Measurements from ENCODE around the gene DPP7. TPM values are rescaled to one million over a fixed set of nuclear protein-coding genes. Genes with fewer than 3 reads are reported as not detected.
"Not testable (repeated sequence)": the region's sequence is repeated elsewhere in the genome, so short reads cannot be mapped to it uniquely, and the experiment has no call there.

Gene DPP7
- total RNA-seq, 1 donor from 2014 or later = 365 TPM

- H3K4me1 Mint-ChIP-seq = peaks cover 22% of the 10 kb centered on the region
- intact Hi-C loops (cut with micrococcal nuclease) = loop anchor here (1.0 to 5.0 kb wide), 9 partner anchors 15 to 111 kb away; partner anchors contain the start of genes DPP7, LRRC26, NDOR1 and NPDC1
- peaks cover 5% of the 10 kb centered on the region for H3K27me3 Mint-ChIP-seq
- H3K9me3 Mint-ChIP-seq = no peaks in the 10 kb centered on the region
- H3K4me3 Mint-ChIP-seq = peak overlapping the region; percentile 86
- DNase-seq = peak; percentile 97
- H3K36me3 Mint-ChIP-seq (ENCODE audit: low read depth) = peaks cover 7% of the 10 kb centered on the region
- H3K27ac Mint-ChIP-seq = peak overlapping the region; percentile 79
These were observed 15.1 kb upstream of the DPP7 start for GRCh38 chr9:137129456-137130175.

GRCh38 chr9:137128862-137129455, 14.4 kb upstream of the DPP7 start:
- peaks cover 5% of the 10 kb centered on the region for H3K27me3 Mint-ChIP-seq
- peak; percentile 73 for DNase-seq
- peak overlapping the region; percentile 86 for H3K4me3 Mint-ChIP-seq
- H3K4me1 Mint-ChIP-seq = peaks cover 22% of the 10 kb centered on the region
- intact Hi-C loops (cut with micrococcal nuclease) = loop anchor here (1.0 to 5.0 kb wide), 9 partner anchors 14 to 112 kb away; partner anchors contain the start of genes DPP7, LRRC26, NDOR1 and NPDC1
- H3K36me3 Mint-ChIP-seq (ENCODE audit: low read depth) = peaks cover 7% of the 10 kb centered on the region
- peak overlapping the region; percentile 91 for H3K27ac Mint-ChIP-seq
- H3K9me3 Mint-ChIP-seq = no peaks in the 10 kb centered on the region

GRCh38 chr9:137128158-137128861, 13.8 kb upstream of the DPP7 start:
- no peaks in the 10 kb centered on the region for H3K9me3 Mint-ChIP-seq
- peaks cover 2% of the 10 kb centered on the region for H3K27me3 Mint-ChIP-seq
- H3K4me1 Mint-ChIP-seq = peaks cover 24% of the 10 kb centered on the region
- peak overlapping the region; percentile 91 for H3K27ac Mint-ChIP-seq
- peaks cover 7% of the 10 kb centered on the region for H3K36me3 Mint-ChIP-seq (ENCODE audit: low read depth)
- DNase-seq = peak; percentile 77
- H3K4me3 Mint-ChIP-seq = peak overlapping the region; percentile 86
- intact Hi-C loops (cut with micrococcal nuclease) = loop anchor here (2.0 to 5.0 kb wide), 6 partner anchors 14 to 112 kb away; partner anchors contain the start of genes DPP7, LRRC26, NPDC1 and RNF208

- H3K36me3 Mint-ChIP-seq (ENCODE audit: low read depth) = peaks cover 7% of the 10 kb centered on the region
These were observed 13.0 kb upstream of the DPP7 start for GRCh38 chr9:137127301-137128157.

GRCh38 chr9:137126786-137127185, 12.3 kb upstream of the DPP7 start:
- H3K9me3 Mint-ChIP-seq = no peaks in the 10 kb centered on the region
- no peak for DNase-seq
- peak overlapping the region; percentile 86 for H3K4me3 Mint-ChIP-seq
- intact Hi-C loops (cut with micrococcal nuclease) = loop anchor here (5.0 kb wide), 2 partner anchors 46 to 79 kb away; partner anchors contain the start of genes LRRC26, NPDC1 and TMEM210
- no peaks in the 10 kb centered on the region for H3K27me3 Mint-ChIP-seq
- peaks cover 7% of the 10 kb centered on the region for H3K36me3 Mint-ChIP-seq (ENCODE audit: low read depth)
- H3K27ac Mint-ChIP-seq = peak overlapping the region; percentile 88
- peaks cover 33% of the 10 kb centered on the region for H3K4me1 Mint-ChIP-seq

More at GRCh38 chr9:137127301-137128157, 13.0 kb upstream of the DPP7 start:
- no peaks in the 10 kb centered on the region for H3K9me3 Mint-ChIP-seq
- intact Hi-C loops (cut with micrococcal nuclease) = loop anchor here (2.0 to 5.0 kb wide), 6 partner anchors 13 to 113 kb away; partner anchors contain the start of genes DPP7, LRRC26, NPDC1 and RNF208
- H3K4me3 Mint-ChIP-seq = peak overlapping the region; percentile 86
- peaks cover 26% of the 10 kb centered on the region for H3K4me1 Mint-ChIP-seq
- H3K27ac Mint-ChIP-seq = peak overlapping the region; percentile 91
- peak; percentile 85 for DNase-seq
- H3K27me3 Mint-ChIP-seq = no peaks in the 10 kb centered on the region

- H3K4me3 Mint-ChIP-seq; H3K36me3 Mint-ChIP-seq (ENCODE audit: low read depth); intact Hi-C loops (cut with micrococcal nuclease); H3K27ac Mint-ChIP-seq; H3K9me3 Mint-ChIP-seq; DNase-seq; H3K27me3 Mint-ChIP-seq: not testable (repeated sequence)
- peaks cover 37% of the 10 kb centered on the region for H3K4me1 Mint-ChIP-seq
These were observed 9.5 kb upstream of the DPP7 start for GRCh38 chr9:137123952-137124462.

GRCh38 chr9:137123468-137123837, 8.9 kb upstream of the DPP7 start:
- intact Hi-C loops (cut with micrococcal nuclease) = no loop called here

GRCh38 chr9:137122796-137123467, 8.4 kb upstream of the DPP7 start:
- intact Hi-C loops (cut with micrococcal nuclease); DNase-seq; H3K36me3 Mint-ChIP-seq (ENCODE audit: low read depth); H3K27ac Mint-ChIP-seq; H3K27me3 Mint-ChIP-seq; H3K9me3 Mint-ChIP-seq; H3K4me3 Mint-ChIP-seq: not testable (repeated sequence)
- peaks cover 33% of the 10 kb centered on the region for H3K4me1 Mint-ChIP-seq

More at GRCh38 chr9:137123468-137123837, 8.9 kb upstream of the DPP7 start:
- no peak for DNase-seq
- peaks cover 2% of the 10 kb centered on the region for H3K36me3 Mint-ChIP-seq (ENCODE audit: low read depth)
- no peak overlapping the region for H3K4me3 Mint-ChIP-seq
- H3K9me3 Mint-ChIP-seq = no peaks in the 10 kb centered on the region
- H3K27ac Mint-ChIP-seq = no peak overlapping the region
- peaks cover 38% of the 10 kb centered on the region for H3K4me1 Mint-ChIP-seq
- H3K27me3 Mint-ChIP-seq = no peaks in the 10 kb centered on the region

DNA sequence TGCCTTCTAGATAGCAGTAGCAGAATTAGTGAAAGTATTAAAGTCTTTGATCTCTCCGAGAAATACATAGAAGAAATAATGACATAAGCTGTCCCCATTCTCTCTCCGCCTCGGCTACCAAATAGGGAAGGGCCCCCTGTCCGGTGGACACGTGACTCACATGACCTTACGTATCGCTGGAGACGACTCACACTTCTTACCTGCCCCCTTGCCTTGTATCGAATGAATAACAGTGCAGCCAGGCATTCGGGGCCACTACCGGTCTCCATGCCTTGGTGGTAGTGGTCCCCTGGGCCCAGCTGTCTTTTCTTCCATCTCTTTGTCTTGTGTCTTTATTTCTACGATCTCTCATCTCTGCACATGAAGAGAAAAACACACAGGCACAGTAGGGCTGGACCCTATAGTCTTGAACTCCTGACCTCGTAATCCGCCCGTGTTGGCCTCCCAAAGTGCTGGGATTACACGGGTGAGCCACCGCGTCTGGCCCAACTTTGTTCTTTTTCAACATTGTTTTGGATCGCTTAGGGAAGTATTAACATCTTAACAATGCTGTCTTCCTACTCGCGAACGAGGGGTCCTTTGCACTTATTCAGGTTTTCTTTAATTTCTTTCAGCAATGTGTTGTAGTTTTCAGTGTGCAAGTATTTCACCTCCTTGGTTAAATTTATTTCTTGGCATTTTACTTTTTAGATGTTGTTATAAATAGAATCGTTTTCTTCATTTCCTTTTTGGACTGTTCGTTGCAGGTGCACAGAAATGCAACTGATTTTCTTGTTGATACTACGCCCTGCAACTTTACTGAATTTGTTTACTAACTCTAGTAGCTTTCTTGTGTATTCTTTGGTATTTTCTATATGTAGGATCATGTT, 7.6 kb upstream of the DPP7 start:
- H3K27me3 Mint-ChIP-seq; H3K27ac Mint-ChIP-seq; H3K9me3 Mint-ChIP-seq; DNase-seq; H3K36me3 Mint-ChIP-seq (ENCODE audit: low read depth); intact Hi-C loops (cut with micrococcal nuclease): not testable (repeated sequence)
- Mint-ChIP-seq H3K4me1 (peaks cover 28% of the 10 kb centered on the region), H3K4me3 (peak overlapping the region; percentile 30)

DNA sequence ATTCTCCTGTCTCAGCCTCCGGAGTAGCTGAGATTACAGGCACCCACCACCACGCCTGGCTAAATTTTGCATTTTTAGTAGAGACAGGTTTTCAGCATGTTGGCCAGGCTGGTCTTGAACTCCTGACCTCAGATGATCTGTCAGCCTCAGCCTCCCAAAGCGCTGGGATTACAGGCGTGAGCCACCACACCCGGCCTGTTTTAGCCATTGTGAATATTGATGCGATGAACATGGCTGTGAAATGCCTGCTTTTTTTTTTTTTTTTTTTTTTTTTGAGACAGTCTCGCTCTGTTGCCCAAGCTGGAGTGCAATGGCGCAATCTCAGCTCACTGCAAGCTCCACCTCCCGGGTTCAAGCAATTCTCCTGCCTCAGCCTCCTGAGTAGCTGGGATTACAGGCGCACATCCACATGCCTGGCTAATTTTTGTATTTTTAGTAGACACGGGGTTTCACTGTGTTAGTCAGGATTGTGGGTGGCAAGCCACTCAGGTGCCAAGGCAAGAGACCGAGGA, 3.6 kb upstream of the DPP7 start:
- peaks cover 17% of the 10 kb centered on the region for H3K4me1 Mint-ChIP-seq
- H3K9me3 Mint-ChIP-seq; H3K27me3 Mint-ChIP-seq; DNase-seq; H3K27ac Mint-ChIP-seq; H3K4me3 Mint-ChIP-seq; H3K36me3 Mint-ChIP-seq (ENCODE audit: low read depth): not testable (repeated sequence)
- intact Hi-C loops (cut with micrococcal nuclease) = loop anchor here (1.0 kb wide), 1 partner anchor 109 kb away; the partner anchor contains the start of gene RNF224

DNA sequence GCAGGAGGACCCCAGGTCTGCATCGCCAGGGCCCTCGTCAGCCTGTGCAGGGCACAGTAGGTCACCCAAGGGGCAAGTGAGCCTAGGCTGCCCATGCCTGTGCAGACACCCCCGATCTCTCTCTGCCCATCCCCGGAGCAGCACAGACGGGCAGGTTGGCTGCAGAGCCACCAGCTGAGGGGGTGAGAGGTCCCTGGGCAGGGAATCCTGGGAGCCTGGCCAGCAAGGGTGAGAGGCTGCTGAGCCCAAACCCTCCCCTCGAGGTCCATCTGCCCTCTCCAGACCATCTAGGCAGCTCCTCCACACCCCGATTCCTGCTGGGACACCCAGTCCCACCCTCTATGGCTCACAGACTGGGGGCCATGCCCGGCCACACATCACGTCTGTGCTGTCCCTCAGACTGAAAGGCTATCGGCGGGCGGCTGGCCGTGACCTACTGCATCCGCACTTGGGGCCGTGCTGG, 2.8 kb upstream of the DPP7 start:
- intact Hi-C loops (cut with micrococcal nuclease) = no loop called here
- no peak for DNase-seq
- peaks cover 15% of the 10 kb centered on the region for H3K4me1 Mint-ChIP-seq
- H3K27ac Mint-ChIP-seq = no peak overlapping the region
- H3K27me3 Mint-ChIP-seq = no peaks in the 10 kb centered on the region
- H3K4me3 Mint-ChIP-seq = no peak overlapping the region
- peaks cover 4% of the 10 kb centered on the region for H3K36me3 Mint-ChIP-seq (ENCODE audit: low read depth)
- H3K9me3 Mint-ChIP-seq = no peaks in the 10 kb centered on the region

Data from activated CD4-positive, alpha-beta T cell treated with anti-CD3 and anti-CD28 coated beads, Interleukin-2, amount 10 ng/mL, durations not matched to agents 24 days and 14 days (primary cell).